GM12875 (cell line): ENCODE data around the gene SMG6.

Source experiments
- H3K4me3 ChIP-seq: one replicate; pipeline ENCODE4 v1.5.1; 2011; ENCODE audit warnings: low read depth, low read length, control low read depth
- TF ChIP-seq, protein P1 (sequence below): IDR thresholded peaks from 2 replicates; pipeline ENCODE4 v1.5.1; 2011; ENCODE audit warnings: low read depth, mild to moderate bottlenecking, control low read depth, inconsistent platforms, low read length, moderate library complexity, borderline replicate concordance; ENCODE audit not compliant: insufficient read depth

The SMG6 gene

DNA sequence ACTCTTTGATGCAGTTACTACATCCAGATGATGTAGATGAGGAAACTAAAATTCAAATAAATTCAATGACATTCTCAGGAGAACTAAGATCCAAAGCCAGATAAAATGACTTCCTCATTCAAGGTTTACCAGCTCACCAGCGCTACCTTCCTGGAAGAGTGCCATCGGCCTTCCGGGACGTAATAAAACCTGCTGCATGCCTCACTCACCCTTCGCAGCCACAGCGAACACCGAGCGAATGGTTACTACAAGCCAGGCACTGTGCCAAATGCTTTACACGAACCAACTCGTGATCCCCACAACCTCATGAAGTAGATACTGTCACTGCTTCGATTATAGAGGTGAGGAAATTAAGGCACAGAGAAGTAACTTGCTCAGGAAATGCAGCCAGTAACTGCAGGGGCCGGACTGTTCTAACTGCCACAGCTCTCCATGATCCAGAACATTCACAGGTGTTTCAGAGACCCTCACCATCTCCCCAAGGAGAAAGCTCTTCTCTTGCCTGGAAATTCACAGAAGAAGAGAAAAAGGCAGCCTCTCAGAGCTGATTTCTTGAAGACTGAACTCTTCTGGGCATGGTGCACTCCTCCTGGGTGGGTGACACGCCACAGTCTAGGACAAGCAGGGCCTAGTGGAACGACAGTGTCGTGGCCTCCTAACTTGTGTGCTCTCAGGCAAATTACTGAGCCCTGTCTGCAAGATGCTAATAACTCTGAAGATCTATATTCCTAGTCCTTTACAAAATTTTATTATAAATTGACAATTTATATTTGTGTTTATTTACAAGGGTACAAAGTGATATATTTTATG is 201.9 kb downstream of the SMG6 start:
- TF ChIP-seq, protein P1, sequence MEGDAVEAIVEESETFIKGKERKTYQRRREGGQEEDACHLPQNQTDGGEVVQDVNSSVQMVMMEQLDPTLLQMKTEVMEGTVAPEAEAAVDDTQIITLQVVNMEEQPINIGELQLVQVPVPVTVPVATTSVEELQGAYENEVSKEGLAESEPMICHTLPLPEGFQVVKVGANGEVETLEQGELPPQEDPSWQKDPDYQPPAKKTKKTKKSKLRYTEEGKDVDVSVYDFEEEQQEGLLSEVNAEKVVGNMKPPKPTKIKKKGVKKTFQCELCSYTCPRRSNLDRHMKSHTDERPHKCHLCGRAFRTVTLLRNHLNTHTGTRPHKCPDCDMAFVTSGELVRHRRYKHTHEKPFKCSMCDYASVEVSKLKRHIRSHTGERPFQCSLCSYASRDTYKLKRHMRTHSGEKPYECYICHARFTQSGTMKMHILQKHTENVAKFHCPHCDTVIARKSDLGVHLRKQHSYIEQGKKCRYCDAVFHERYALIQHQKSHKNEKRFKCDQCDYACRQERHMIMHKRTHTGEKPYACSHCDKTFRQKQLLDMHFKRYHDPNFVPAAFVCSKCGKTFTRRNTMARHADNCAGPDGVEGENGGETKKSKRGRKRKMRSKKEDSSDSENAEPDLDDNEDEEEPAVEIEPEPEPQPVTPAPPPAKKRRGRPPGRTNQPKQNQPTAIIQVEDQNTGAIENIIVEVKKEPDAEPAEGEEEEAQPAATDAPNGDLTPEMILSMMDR: no peak
- no peak overlapping the region for H3K4me3 ChIP-seq

DNA sequence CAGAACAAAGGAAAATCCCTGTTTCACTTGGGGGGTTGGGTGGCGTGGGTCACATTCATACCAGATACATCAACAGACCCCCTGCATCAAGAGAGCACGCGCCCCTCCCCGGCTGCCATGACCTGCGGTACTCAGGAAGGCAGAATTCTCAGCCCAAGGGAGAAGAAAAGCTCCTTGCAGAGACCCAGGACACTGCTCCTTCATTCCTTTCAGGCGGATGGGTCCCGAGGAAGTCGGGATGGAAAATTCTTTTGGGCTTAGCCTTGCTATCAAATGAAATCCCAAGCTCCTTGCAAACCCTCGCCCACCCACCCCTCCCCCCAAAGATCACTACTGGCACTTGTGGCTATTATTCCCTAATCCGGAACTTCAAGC is 208.1 kb downstream of the SMG6 start:
- TF ChIP-seq, protein P1: no peak
- H3K4me3 ChIP-seq: no peak overlapping the region

DNA sequence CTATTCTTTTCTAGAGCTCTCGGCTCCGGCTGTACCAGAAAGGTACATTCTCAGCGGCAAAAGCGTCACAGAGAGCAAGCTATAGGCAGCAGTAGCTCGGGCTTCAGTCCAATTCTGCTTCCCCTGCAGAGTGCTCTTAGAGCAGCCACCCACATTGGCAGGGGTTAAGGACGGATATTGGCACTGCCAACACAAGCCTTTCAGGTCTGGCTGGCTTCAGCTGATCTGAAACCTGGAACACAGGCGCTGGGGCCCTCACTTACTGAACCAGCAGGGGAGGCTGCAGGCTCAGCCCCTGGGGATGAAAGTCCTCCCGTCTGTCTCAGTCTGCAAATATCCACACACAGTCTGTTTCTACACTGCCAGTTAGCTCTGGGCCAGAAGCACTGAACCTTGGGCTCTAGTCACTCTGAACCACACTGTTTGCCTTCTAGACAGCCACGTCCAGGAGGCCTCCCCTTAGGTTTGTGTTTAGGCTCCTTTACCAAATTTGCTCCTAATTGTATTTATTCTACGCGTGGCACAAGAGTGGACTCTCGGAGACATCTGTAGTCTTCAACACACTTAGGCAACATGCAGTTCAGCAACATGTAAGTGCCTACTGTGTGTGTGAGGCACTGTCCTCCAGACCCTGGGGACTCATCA is 208.6 kb downstream of the SMG6 start:
- TF ChIP-seq, protein P1: peak; percentile 66
- no peak overlapping the region for H3K4me3 ChIP-seq

GRCh38 chr17:2093349-2093748 is 210.2 kb downstream of the SMG6 start:
- no peak overlapping the region for H3K4me3 ChIP-seq
- TF ChIP-seq, protein P1: no peak

DNA sequence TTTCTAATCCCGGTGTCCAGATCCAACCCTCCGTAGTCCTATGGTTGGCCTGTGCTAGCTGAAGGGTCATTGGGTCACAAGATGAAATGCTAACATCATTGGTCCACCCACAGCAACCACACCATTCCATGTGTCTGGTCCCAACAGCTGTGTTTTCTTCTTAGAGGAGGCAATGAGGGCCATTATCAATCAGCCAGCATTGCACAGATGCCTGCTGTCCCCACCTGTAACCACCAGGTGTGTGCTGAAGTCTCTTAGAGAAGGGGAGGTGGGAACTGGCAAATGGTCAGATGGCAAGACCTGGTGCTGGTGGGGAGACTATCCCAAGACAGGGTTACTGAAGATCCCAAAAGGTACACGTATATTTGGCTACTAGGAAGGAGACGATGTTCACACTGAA is 211.3 kb downstream of the SMG6 start:
- TF ChIP-seq, protein P1: no peak

DNA sequence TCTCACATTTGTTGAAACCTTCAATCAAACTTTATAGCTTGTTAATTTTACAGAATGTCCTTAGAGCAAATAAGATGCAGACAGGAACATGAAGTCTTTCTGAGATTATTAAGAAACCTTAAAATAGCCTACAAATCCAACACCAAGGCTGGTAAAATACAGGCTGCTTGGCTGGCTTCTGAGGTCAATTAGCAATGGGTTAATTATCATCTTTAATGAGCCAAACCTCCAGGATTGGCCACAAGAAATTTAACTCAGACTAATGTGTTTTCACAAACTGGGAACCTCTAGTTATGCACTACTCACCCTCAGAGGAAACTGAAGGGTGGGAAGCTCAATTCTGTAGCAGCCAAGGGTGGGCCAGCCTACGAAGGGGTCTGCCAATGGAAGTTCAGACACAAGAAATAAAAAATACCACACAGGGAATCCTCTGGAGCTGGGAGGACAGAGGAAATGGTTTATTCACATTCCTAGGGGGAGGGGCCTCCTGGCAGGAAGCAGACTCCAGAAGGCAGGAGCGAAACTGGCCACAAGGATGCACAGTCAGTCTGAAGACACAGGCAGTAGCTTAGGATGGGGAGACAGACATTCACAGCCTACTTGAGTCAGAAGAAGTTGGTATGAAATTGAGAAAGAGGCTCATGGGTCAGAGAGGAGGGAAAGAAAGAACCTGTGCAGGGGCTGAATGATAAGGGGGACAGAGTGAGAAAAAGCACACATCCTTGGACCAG is 212.6 kb downstream of the SMG6 start:
- peak overlapping the region; percentile 47 for H3K4me3 ChIP-seq
- TF ChIP-seq, protein P1: no peak

More for the DNA sequence above, 211.3 kb downstream of the SMG6 start:
- H3K4me3 ChIP-seq: no peak overlapping the region
